Skeletal muscle satellite cell (primary cell): ENCODE data around the gene TAF4B.

ENCODE experiments used
- H3K27me3 ChIP-seq: 2 replicates; pipeline ENCODE4 v1.7.0; 2013; ENCODE audit warnings: low read length; ENCODE audit not compliant: control insufficient read depth, insufficient read depth
- H3K36me3 ChIP-seq: 2 replicates; pipeline ENCODE4 v1.7.0; 2013; ENCODE audit warnings: mild to moderate bottlenecking, control low read depth, low read length; ENCODE audit not compliant: insufficient read depth
- H3K4me1 ChIP-seq: 2 replicates; pipeline ENCODE4 v1.7.0; 2013; ENCODE audit warnings: low read length; ENCODE audit not compliant: control insufficient read depth, insufficient read depth
- H3K4me2 ChIP-seq: 2 replicates; pipeline ENCODE4 v1.7.0; 2013; ENCODE audit warnings: mild to moderate bottlenecking, low read length
- H3K4me3 ChIP-seq: 2 replicates; pipeline ENCODE4 v1.7.0; 2013; ENCODE audit warnings: low read length
- H3K9ac ChIP-seq: 2 replicates; pipeline ENCODE4 v1.7.0; 2013; ENCODE audit warnings: mild to moderate bottlenecking, low read depth, low read length, moderate library complexity
- H3K9me3 ChIP-seq: replicated peaks from 2 replicates; pipeline ENCODE4 v1.7.0; 2013; ENCODE audit warnings: mild to moderate bottlenecking, control low read depth, low read length

The TAF4B gene

GRCh38 chr18:26312199-26312598, 86.0 kb downstream of the TAF4B start:
- Histone ChIP-seq H3K36me3 (no peaks in the 10 kb centered on the region), H3K4me1 (no peaks in the 10 kb centered on the region), H3K9me3 (no peaks in the 10 kb centered on the region), H3K9ac (no peak overlapping the region), H3K4me2 (no peak overlapping the region), H3K4me3 (no peak overlapping the region), H3K27me3 (no peaks in the 10 kb centered on the region)

DNA sequence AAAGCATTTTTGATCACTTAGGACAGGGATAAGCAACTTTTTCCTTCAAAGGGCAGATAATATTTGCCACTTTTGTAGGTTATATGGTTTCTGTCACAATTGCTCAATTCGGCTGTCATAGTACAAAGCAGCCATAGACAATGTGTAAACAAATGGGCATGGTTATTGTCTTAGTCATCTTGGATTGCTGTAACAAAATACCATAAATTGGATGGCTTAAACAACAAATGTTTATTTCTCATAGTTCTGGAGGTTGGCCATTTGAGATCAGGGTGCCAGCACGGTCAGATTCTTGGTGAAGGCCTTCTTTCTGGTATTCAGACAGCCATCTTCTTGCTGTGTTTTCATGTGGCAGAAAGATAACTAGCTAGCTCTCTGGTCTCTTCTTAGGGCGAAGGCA, 91.2 kb downstream of the TAF4B start:
- Histone ChIP-seq H3K27me3 (no peaks in the 10 kb centered on the region), H3K4me3 (no peak overlapping the region), H3K9me3 (no peaks in the 10 kb centered on the region), H3K4me1 (no peaks in the 10 kb centered on the region), H3K4me2 (no peak overlapping the region), H3K36me3 (no peaks in the 10 kb centered on the region), H3K9ac (no peak overlapping the region)

DNA sequence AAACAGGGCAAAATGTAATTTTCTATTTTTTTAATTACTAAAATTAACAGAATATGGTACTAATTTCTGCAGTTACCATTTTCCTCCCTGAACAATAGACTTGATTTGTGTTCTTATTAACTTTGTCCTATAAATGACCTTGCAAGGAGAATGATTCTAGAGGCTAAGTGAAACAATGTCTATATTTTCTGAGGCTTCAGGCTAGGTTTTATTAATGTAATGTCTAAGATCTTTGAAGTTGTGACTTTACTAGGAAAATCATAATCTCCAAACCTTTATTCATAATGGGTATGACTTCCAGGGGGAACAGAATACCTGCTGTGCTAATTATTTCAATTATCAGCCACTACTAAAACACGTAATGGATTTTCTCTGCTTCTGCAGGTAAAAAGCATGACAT, 94.4 kb downstream of the TAF4B start:
- Histone ChIP-seq H3K36me3 (no peaks in the 10 kb centered on the region), H3K4me1 (no peaks in the 10 kb centered on the region), H3K4me3 (no peak overlapping the region), H3K27me3 (no peaks in the 10 kb centered on the region), H3K4me2 (no peak overlapping the region), H3K9me3 (no peaks in the 10 kb centered on the region), H3K9ac (no peak overlapping the region)

- H3K4me1 ChIP-seq = no peaks in the 10 kb centered on the region
- H3K9me3 ChIP-seq = no peaks in the 10 kb centered on the region
- no peaks in the 10 kb centered on the region for H3K36me3 ChIP-seq
- no peaks in the 10 kb centered on the region for H3K27me3 ChIP-seq
- no peak overlapping the region for H3K4me2 ChIP-seq
- H3K9ac ChIP-seq = no peak overlapping the region
- H3K4me3 ChIP-seq = no peak overlapping the region
These were observed 96.8 kb downstream of the TAF4B start for GRCh38 chr18:26322890-26323653.

DNA sequence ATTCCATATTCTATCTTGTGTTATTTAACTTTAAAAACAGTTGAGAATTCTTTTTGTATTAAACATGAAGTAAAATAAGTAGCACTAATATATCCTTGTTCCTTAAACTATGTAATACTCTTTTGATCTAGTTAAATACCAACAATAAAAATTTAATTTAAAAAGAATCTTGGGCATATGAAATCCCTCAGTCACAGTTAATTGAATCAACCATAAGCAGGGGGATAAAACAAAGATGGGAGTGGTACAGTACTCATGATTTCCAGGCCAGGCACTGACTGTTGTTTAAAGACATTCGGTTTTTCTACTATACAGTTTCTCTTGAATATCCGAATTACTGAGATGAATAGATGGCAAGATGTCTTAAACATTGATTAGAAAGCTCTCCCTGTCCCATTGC, 99.5 kb downstream of the TAF4B start:
- Histone ChIP-seq H3K4me1 (no peaks in the 10 kb centered on the region), H3K27me3 (no peaks in the 10 kb centered on the region), H3K4me2 (no peak overlapping the region), H3K36me3 (no peaks in the 10 kb centered on the region), H3K9ac (no peak overlapping the region), H3K9me3 (no peaks in the 10 kb centered on the region), H3K4me3 (no peak overlapping the region)

- H3K4me1 ChIP-seq = no peaks in the 10 kb centered on the region
- no peaks in the 10 kb centered on the region for H3K36me3 ChIP-seq
- no peak overlapping the region for H3K4me3 ChIP-seq
- H3K9me3 ChIP-seq = no peaks in the 10 kb centered on the region
- H3K4me2 ChIP-seq = no peak overlapping the region
- H3K9ac ChIP-seq = no peak overlapping the region
- no peaks in the 10 kb centered on the region for H3K27me3 ChIP-seq
These were observed 100.8 kb downstream of the TAF4B start for GRCh38 chr18:26327062-26327461.

- Histone ChIP-seq H3K9me3 (no peaks in the 10 kb centered on the region), H3K27me3 (no peaks in the 10 kb centered on the region), H3K36me3 (no peaks in the 10 kb centered on the region), H3K4me1 (no peaks in the 10 kb centered on the region), H3K9ac (no peak overlapping the region), H3K4me2 (no peak overlapping the region), H3K4me3 (no peak overlapping the region)
These were observed 106.7 kb downstream of the TAF4B start for GRCh38 chr18:26332991-26333390.

DNA sequence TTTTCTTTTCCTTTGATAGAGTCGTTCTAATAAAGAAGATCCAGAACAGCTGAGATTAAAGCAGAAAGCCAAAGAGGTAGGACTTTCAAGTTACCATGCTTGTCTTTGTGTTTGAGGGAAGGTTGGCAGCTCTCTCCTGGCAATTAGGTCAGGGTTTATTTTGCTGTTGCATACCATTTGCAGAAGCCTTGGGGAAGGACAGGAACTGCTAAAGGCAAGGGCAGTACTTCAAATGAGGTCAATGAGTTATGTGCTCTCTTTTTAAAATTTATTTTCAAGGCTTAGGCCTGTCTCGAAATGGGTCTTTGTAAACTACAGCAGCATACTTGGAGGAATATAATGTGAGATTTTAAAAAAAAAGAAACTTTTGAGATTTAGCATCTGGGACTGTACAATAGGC, 108.9 kb downstream of the TAF4B start:
- Histone ChIP-seq H3K27me3 (no peaks in the 10 kb centered on the region), H3K9me3 (no peaks in the 10 kb centered on the region), H3K4me2 (no peak overlapping the region), H3K4me1 (no peaks in the 10 kb centered on the region), H3K9ac (no peak overlapping the region), H3K36me3 (no peaks in the 10 kb centered on the region), H3K4me3 (no peak overlapping the region)

DNA sequence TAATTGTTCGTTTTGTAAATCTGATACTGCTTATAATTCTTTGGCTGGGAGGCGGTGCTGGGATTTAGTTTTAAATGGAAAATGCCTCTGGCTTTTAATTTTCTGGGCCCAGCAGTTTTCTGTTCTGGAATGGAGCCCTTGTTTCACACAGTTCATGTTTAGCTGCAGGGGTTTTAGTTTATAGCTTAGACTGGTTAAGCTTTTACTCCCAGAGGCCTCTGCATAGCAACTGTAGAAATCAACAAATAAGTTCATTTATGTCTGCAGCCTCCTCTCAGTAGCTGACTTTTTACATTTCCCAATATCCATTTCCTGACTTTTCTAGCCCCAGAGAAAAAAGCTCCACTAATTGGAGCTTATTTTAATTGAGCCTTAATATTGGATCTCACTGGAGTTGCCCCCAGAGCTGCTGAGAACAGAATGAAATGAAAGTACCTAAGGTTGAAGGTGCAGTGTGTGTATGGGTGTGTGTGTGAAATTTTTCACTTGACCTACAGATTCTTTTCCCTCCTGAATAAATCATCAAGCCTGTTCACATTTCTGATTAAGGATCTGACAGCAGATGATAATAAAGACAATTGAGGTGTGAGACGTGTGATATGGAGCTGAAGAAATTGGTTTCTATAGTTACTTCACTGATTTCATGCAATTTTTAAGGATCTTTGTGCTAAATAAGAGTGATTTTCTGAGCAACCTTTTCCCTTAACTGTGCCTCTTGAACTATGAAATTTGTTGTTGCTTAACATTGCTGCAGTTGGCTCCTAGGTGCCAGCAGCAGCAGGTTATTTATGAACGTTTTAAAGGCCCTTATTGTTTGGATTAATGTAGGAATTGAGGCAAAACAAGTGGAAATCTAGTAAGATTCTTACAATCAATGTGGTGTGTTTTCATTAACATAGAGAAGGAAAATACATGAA, 109.6 kb downstream of the TAF4B start:
- no peak overlapping the region for H3K4me2 ChIP-seq
- H3K27me3 ChIP-seq = no peaks in the 10 kb centered on the region
- no peak overlapping the region for H3K4me3 ChIP-seq
- no peaks in the 10 kb centered on the region for H3K9me3 ChIP-seq
- no peak overlapping the region for H3K9ac ChIP-seq
- no peaks in the 10 kb centered on the region for H3K4me1 ChIP-seq
- H3K36me3 ChIP-seq = no peaks in the 10 kb centered on the region

- H3K27me3 ChIP-seq = no peaks in the 10 kb centered on the region
- H3K4me2 ChIP-seq = no peak overlapping the region
- no peak overlapping the region for H3K4me3 ChIP-seq
- H3K36me3 ChIP-seq = no peaks in the 10 kb centered on the region
- no peaks in the 10 kb centered on the region for H3K4me1 ChIP-seq
- no peak overlapping the region for H3K9ac ChIP-seq
- H3K9me3 ChIP-seq = no peaks in the 10 kb centered on the region
These were observed 110.3 kb downstream of the TAF4B start for GRCh38 chr18:26336572-26336971.

- Histone ChIP-seq H3K9me3 (no peaks in the 10 kb centered on the region), H3K27me3 (no peaks in the 10 kb centered on the region), H3K9ac (no peak overlapping the region), H3K4me1 (no peaks in the 10 kb centered on the region), H3K36me3 (no peaks in the 10 kb centered on the region), H3K4me2 (no peak overlapping the region), H3K4me3 (no peak overlapping the region)
These were observed 116.4 kb downstream of the TAF4B start for GRCh38 chr18:26342646-26343045.
